OCI-LY1 (cell line): ENCODE results near the gene IGFBP5.

ENCODE experiments used
- H2AFZ ChIP-seq: fragments of 200-600 bp; sonication (generic), shearing (Covaris generic); 2 replicates; pipeline ENCODE4 v1.6.0; 2014; ENCODE audit warnings: antibody characterized with exemption, mild to moderate bottlenecking, low read length
- H3F3A ChIP-seq: fragments of 200-600 bp; sonication (generic), shearing (Covaris generic); 2 replicates; pipeline ENCODE4 v1.6.0; 2014; ENCODE audit warnings: mild to moderate bottlenecking, antibody characterized with exemption, low read length, moderate library complexity; ENCODE audit not compliant: insufficient read depth
- H3K27ac ChIP-seq: fragments of 200-600 bp; sonication (generic); 2 replicates; pipeline ENCODE4 v1.5.1; 2014; ENCODE audit warnings: low read length, mixed run types, mild to moderate bottlenecking, low read depth; ENCODE audit not compliant: poor library complexity, severe bottlenecking
- H3K27me3 ChIP-seq: fragments of 200-600 bp; sonication (generic); 2 replicates; pipeline ENCODE4 v1.6.0; 2014; ENCODE audit warnings: antibody characterized with exemption, mild to moderate bottlenecking, low read length, moderate library complexity; ENCODE audit not compliant: insufficient read depth
- H3K36me3 ChIP-seq: fragments of 200-600 bp; sonication (generic); 2 replicates; pipeline ENCODE4 v1.6.1; 2014; ENCODE audit warnings: mild to moderate bottlenecking, antibody characterized with exemption, low read length, moderate library complexity, mixed read lengths; ENCODE audit not compliant: insufficient read depth
- H3K4me1 ChIP-seq: fragments of 200-600 bp; sonication (generic); 2 replicates; pipeline ENCODE4 v1.5.1; 2014; ENCODE audit warnings: mild to moderate bottlenecking, low read length, moderate library complexity; ENCODE audit not compliant: insufficient read depth, severe bottlenecking
- H3K4me2 ChIP-seq: fragments of 200-600 bp; sonication (generic), shearing (Covaris generic); 2 replicates; pipeline ENCODE4 v1.6.1; 2014; ENCODE audit warnings: low read length
- H3K4me3 ChIP-seq: fragments of 200-600 bp; sonication (generic); 2 replicates; pipeline ENCODE4 v1.5.1; 2014; ENCODE audit warnings: low read length, low read depth, mild to moderate bottlenecking, mixed read lengths; ENCODE audit not compliant: poor library complexity, severe bottlenecking
- H3K79me2 ChIP-seq: fragments of 200-600 bp; shearing (Covaris generic); 2 replicates; pipeline ENCODE4 v1.6.1; 2016; ENCODE audit warnings: mixed run types, low read length, mixed read lengths; ENCODE audit not compliant: insufficient read depth
- H3K9ac ChIP-seq: fragments of 200-600 bp; sonication (generic), shearing (Covaris generic); 2 replicates; pipeline ENCODE4 v1.6.1; 2014; ENCODE audit warnings: mild to moderate bottlenecking, low read length, mixed read lengths
- H3K9me2 ChIP-seq: fragments of 200-600 bp; sonication (generic), shearing (Covaris generic); 2 replicates; pipeline ENCODE4 v1.6.1; 2014; ENCODE audit warnings: low read depth, mild to moderate bottlenecking, low read length, mixed read lengths
- H3K9me3 ChIP-seq: fragments of 200-600 bp; shearing (Covaris generic); 2 replicates; pipeline ENCODE4 v1.6.1; 2014; ENCODE audit warnings: low read length, mixed read lengths
- H4K20me1 ChIP-seq: fragments of 200-600 bp; sonication (generic), shearing (Covaris generic); 2 replicates; pipeline ENCODE4 v1.6.0; 2016; ENCODE audit warnings: mild to moderate bottlenecking, low read length; ENCODE audit not compliant: insufficient read depth
- EZH2 ChIP-seq: fragments of 200-600 bp; sonication (generic), shearing (Covaris generic); IDR thresholded peaks from 2 replicates; pipeline ENCODE4 v1.8.0; 2017; ENCODE audit warnings: borderline replicate concordance, mixed run types, mild to moderate bottlenecking, antibody characterized with exemption, low read length, moderate library complexity, mixed read lengths
- TF ChIP-seq, protein P1 (sequence below): fragments of 200-600 bp; sonication (generic), shearing (Covaris generic); IDR thresholded peaks from 2 replicates; pipeline ENCODE4 v1.5.1; 2017; ENCODE audit warnings: mild to moderate bottlenecking, antibody characterized with exemption, low read length, moderate library complexity, mixed read lengths

IGFBP5 gene

DNA sequence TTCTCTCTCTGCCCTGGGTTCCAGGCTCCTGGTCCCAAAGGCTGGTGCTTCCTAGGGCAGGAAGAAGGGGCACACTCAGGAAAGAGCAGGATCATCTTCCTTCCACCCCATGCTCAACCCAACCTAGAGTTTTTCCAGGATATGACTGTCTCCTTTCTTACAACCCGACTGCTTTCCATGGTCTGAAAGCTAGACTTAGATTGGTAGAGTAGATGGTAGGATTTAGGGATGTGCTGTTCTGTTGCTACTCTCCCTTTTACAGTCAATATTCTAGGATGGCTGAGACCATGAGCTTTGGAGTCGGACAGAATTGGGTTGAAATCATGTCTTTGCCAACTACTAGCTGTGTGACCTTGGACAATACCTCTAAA is 45.9 kb upstream of the IGFBP5 start:
- no peaks in the 10 kb centered on the region; the same call in 1 of the 2 replicates for H3K27me3 ChIP-seq
- H2AFZ ChIP-seq, result no peak overlapping the region
- no peak overlapping the region for H3K4me2 ChIP-seq
- no peak overlapping the region for H3K27ac ChIP-seq
- H3K4me3 ChIP-seq, result no peak overlapping the region
- no peaks in the 10 kb centered on the region for H3K36me3 ChIP-seq
- H3K9ac ChIP-seq, result no peak overlapping the region
- H4K20me1 ChIP-seq, result no peaks in the 10 kb centered on the region
- H3K9me3 ChIP-seq, result no peaks in the 10 kb centered on the region
- no peaks in the 10 kb centered on the region for H3K4me1 ChIP-seq
- no peaks in the 10 kb centered on the region for H3F3A ChIP-seq
- H3K9me2 ChIP-seq, result no peaks in the 10 kb centered on the region
- H3K79me2 ChIP-seq, result no peaks in the 10 kb centered on the region
- no peak for TF ChIP-seq EZH2
- TF ChIP-seq, protein P1, sequence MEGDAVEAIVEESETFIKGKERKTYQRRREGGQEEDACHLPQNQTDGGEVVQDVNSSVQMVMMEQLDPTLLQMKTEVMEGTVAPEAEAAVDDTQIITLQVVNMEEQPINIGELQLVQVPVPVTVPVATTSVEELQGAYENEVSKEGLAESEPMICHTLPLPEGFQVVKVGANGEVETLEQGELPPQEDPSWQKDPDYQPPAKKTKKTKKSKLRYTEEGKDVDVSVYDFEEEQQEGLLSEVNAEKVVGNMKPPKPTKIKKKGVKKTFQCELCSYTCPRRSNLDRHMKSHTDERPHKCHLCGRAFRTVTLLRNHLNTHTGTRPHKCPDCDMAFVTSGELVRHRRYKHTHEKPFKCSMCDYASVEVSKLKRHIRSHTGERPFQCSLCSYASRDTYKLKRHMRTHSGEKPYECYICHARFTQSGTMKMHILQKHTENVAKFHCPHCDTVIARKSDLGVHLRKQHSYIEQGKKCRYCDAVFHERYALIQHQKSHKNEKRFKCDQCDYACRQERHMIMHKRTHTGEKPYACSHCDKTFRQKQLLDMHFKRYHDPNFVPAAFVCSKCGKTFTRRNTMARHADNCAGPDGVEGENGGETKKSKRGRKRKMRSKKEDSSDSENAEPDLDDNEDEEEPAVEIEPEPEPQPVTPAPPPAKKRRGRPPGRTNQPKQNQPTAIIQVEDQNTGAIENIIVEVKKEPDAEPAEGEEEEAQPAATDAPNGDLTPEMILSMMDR, result no peak

- Histone ChIP-seq H4K20me1 (no peaks in the 10 kb centered on the region), H3K4me1 (no peaks in the 10 kb centered on the region), H3K27me3 (no peaks in the 10 kb centered on the region; the same call in 1 of the 2 replicates), H3F3A (no peaks in the 10 kb centered on the region), H3K36me3 (no peaks in the 10 kb centered on the region), H3K9ac (no peak overlapping the region), H3K4me2 (no peak overlapping the region), H3K79me2 (no peaks in the 10 kb centered on the region), H2AFZ (no peak overlapping the region), H3K9me3 (no peaks in the 10 kb centered on the region), H3K4me3 (no peak overlapping the region), H3K27ac (no peak overlapping the region), H3K9me2 (no peaks in the 10 kb centered on the region)
- TF ChIP-seq, protein P1, result no peak
- no peak for TF ChIP-seq EZH2
These were observed 45.3 kb upstream of the IGFBP5 start for GRCh38 chr2:216740557-216741222.

- no peak overlapping the region for H3K4me2 ChIP-seq
- no peaks in the 10 kb centered on the region; the same call in 1 of the 2 replicates for H3K27me3 ChIP-seq
- H3K4me3 ChIP-seq, result no peak overlapping the region
- no peaks in the 10 kb centered on the region for H4K20me1 ChIP-seq
- H3K4me1 ChIP-seq, result no peaks in the 10 kb centered on the region
- H3K36me3 ChIP-seq, result no peaks in the 10 kb centered on the region
- H3K79me2 ChIP-seq, result no peaks in the 10 kb centered on the region
- no peak overlapping the region for H3K27ac ChIP-seq
- H2AFZ ChIP-seq, result no peak overlapping the region
- no peak overlapping the region for H3K9ac ChIP-seq
- TF ChIP-seq EZH2, result no peak
- TF ChIP-seq, protein P1, result no peak
- no peaks in the 10 kb centered on the region for H3K9me3 ChIP-seq
- no peaks in the 10 kb centered on the region for H3K9me2 ChIP-seq
- no peaks in the 10 kb centered on the region for H3F3A ChIP-seq
These were observed 43.7 kb upstream of the IGFBP5 start for GRCh38 chr2:216739035-216739434.
